GM12878 (cell line): Measurements from ENCODE around the gene TTYH3. TPM values are rescaled to one million over a fixed set of nuclear protein-coding genes. Genes with fewer than 3 reads are reported as not detected.

Source experiments
- ATAC-seq: fragments of 200-7000 bp; cut with Tn5 transposase; 3 replicates; pipeline ENCODE4 v1.9.1; 2020; ENCODE audit warnings: mild to moderate bottlenecking, moderate library complexity
- BruUV-seq: library from RNA; stranded (reverse); fragments of 400-500 nt; replicated peaks from 2 replicates; lab custom pipeline; 2021; lab: Mats Ljungman, UMichigan
- CTCF ChIA-PET: fragments of 300-600 bp; sonication (Branson Sonifier 250); formaldehyde crosslinking; extraction: SDS; loops from one replicate; lab custom pipeline; 2021; ENCODE audit warnings: inconsistent platforms; lab: Yijun Ruan, JAX
- POLR2A ChIA-PET: fragments of 350-600 bp; formaldehyde crosslinking; extraction: SDS; loops from one replicate; lab custom pipeline; 2021; ENCODE audit warnings: inconsistent platforms; lab: Charles Lee
- RAD21 ChIA-PET: fragments of 300-600 bp; sonication (Branson Sonifier 250); formaldehyde crosslinking; loops from one replicate; lab custom pipeline; 2023; ENCODE audit warnings: antibody characterized with exemption; ENCODE audit not compliant: unreplicated experiment; lab: Charles Lee
- SMC1A ChIA-PET: fragments of 300-600 bp; sonication (Branson Sonifier 250); formaldehyde crosslinking; loops from one replicate; lab custom pipeline; 2023; ENCODE audit not compliant: unreplicated experiment, uncharacterized antibody; lab: Charles Lee
- DNase-seq: peaks from one replicate; pipeline ENCODE4 v3.0.0-alpha.2; 2011; ENCODE audit warnings: low read depth, low spot score
- FAIRE-seq: peaks from 3 replicates; lab custom pipeline; 2011; peaks lifted over from hg19 to GRCh38; lab: Jason Lieb, UNC
- H2AFZ ChIP-seq: 2 replicates; pipeline ENCODE4 v1.6.0; 2011; ENCODE audit warnings: low read depth, low read length, control low read depth; ENCODE audit not compliant: control insufficient read depth
- H3K27ac ChIP-seq: 2 replicates; pipeline ENCODE4 v1.5.1; 2011; ENCODE audit warnings: control low read depth; ENCODE audit not compliant: control insufficient read depth, insufficient read depth
- H3K27me3 ChIP-seq, 2 experiments: replicated peaks in 1 of 2; 2 replicates each; pipeline versions ENCODE4 v1.6.0 to v1.6.1; 2011; ENCODE audit warnings: low read length in 1 of 2; ENCODE audit not compliant: control insufficient read depth in 2 of 2, insufficient read depth in 2 of 2
- H3K36me3 ChIP-seq, 2 experiments: 2 replicates each; pipeline ENCODE4 v1.5.1; 2011; ENCODE audit warnings: low read length in 1 of 2; ENCODE audit not compliant: control insufficient read depth in 2 of 2, insufficient read depth in 2 of 2
- H3K4me1 ChIP-seq: 2 replicates; pipeline ENCODE4 v1.6.1; 2011; ENCODE audit warnings: mild to moderate bottlenecking, low read length, moderate library complexity, mixed read lengths; ENCODE audit not compliant: control insufficient read depth, insufficient read depth
- H3K4me2 ChIP-seq: 2 replicates; pipeline ENCODE4 v1.6.0; 2011; ENCODE audit warnings: control low read depth; ENCODE audit not compliant: control insufficient read depth, insufficient read depth
- H3K4me3 ChIP-seq: fragments of 200-600 bp; sonication (generic); 2 replicates; pipeline ENCODE4 v1.5.1; 2016
- H3K79me2 ChIP-seq: 2 replicates; pipeline ENCODE4 v1.6.0; 2011; ENCODE audit warnings: low read length; ENCODE audit not compliant: control insufficient read depth, insufficient read depth
- H3K9ac ChIP-seq: 2 replicates; pipeline ENCODE4 v1.8.0; 2011; ENCODE audit warnings: low read length, control low read depth, mixed read lengths; ENCODE audit not compliant: control insufficient read depth, insufficient read depth
- H3K9me3 ChIP-seq: replicated peaks from 3 replicates; pipeline ENCODE4 v1.5.1; 2011; ENCODE audit warnings: mild to moderate bottlenecking, low read length; ENCODE audit not compliant: control insufficient read depth, insufficient read depth
- H4K20me1 ChIP-seq: 2 replicates; pipeline ENCODE4 v1.6.0; 2011; ENCODE audit not compliant: control insufficient read depth, insufficient read depth
- DPF2 ChIP-seq: fragments of 450-650 bp; IDR thresholded peaks from 2 replicates; pipeline ENCODE4 v1.6.1; 2017; ENCODE audit warnings: mild to moderate bottlenecking
- EED ChIP-seq: sonication (generic); IDR thresholded peaks from 2 replicates; pipeline ENCODE4 v1.6.1; 2016; ENCODE audit warnings: antibody characterized with exemption, low read depth
- ETV6 ChIP-seq, 2 experiments: fragments of 450-650 bp in 1 of 2; IDR thresholded peaks in 1 of 2; conservative IDR thresholded peaks in 1 of 2; 2 replicates each; pipeline ENCODE4 v1.6.1; 2014; ENCODE audit warnings: antibody characterized with exemption in 1 of 2, borderline replicate concordance in 1 of 2, low read depth in 1 of 2, mild to moderate bottlenecking in 1 of 2, moderate library complexity in 1 of 2
- NFXL1 ChIP-seq: fragments of 450-650 bp; IDR thresholded peaks from 2 replicates; pipeline ENCODE4 v1.6.1; 2017; ENCODE audit warnings: antibody characterized with exemption, mild to moderate bottlenecking, borderline replicate concordance
- PAX5 ChIP-seq: IDR thresholded peaks from 2 replicates; pipeline ENCODE4 v1.6.1; 2011; ENCODE audit warnings: low read depth, low read length, borderline replicate concordance
- PBX3 ChIP-seq: IDR thresholded peaks from 2 replicates; pipeline ENCODE4 v1.6.1; 2011; ENCODE audit warnings: mild to moderate bottlenecking, low read depth, low read length, moderate library complexity; ENCODE audit not compliant: insufficient replicate concordance
- PKNOX1 ChIP-seq: fragments of 450-650 bp; IDR thresholded peaks from 2 replicates; pipeline ENCODE4 v1.6.1; 2016; ENCODE audit warnings: mild to moderate bottlenecking
- RCOR1 ChIP-seq: conservative IDR thresholded peaks from 2 replicates; pipeline ENCODE4 v1.6.1; 2012; ENCODE audit warnings: low read depth, low read length, improper control_type of control experiment
- SIN3A ChIP-seq: IDR thresholded peaks from 2 replicates; pipeline ENCODE4 v1.6.1; 2012; ENCODE audit warnings: low read depth, low read length, improper control_type of control experiment
- SP1 ChIP-seq: IDR thresholded peaks from one replicate; pipeline ENCODE4 v1.6.1; 2011; ENCODE audit warnings: low read depth, low read length
- SRF ChIP-seq, 2 experiments: IDR thresholded peaks; 2 replicates each; pipeline ENCODE4 v1.6.1; 2011; ENCODE audit warnings: low read depth in 2 of 2, low read length in 2 of 2, mild to moderate bottlenecking in 1 of 2, moderate library complexity in 1 of 2
- YY1 ChIP-seq: IDR thresholded peaks from 2 replicates; pipeline ENCODE4 v1.6.1; 2011; ENCODE audit warnings: low read depth, mild to moderate bottlenecking, low read length
- ZNF207 ChIP-seq: fragments of 450-650 bp; IDR thresholded peaks from 2 replicates; pipeline ENCODE4 v1.6.1; 2014; ENCODE audit warnings: antibody characterized with exemption, mild to moderate bottlenecking, borderline replicate concordance
- WGBS: methylation state at CpG from one replicate; pipeline ENCODE4 v1.1.6; 2016; ENCODE audit warnings: low lambda C conversion rate; ENCODE audit not compliant: insufficient replicate concordance, insufficient coverage; ENCODE audit errors: missing lambda C conversion rate; 5-methylcytosine and 5-hydroxymethylcytosine counted together
- in situ Hi-C: fragments of 300-500 bp; cut with MboI; formaldehyde crosslinking; loops from 9 replicates; pipeline ENCODE4 v1.14.3; 2018; ENCODE audit warnings: mixed read lengths
- intact Hi-C: fragments of 100-400 bp; cut with micrococcal nuclease; formaldehyde crosslinking; loops from one replicate; pipeline ENCODE4 v1.14.2; 2022; ENCODE audit not compliant: unreplicated experiment
- polyA plus RNA-seq, 11 experiments: library from polyadenylated mRNA; depleted of rRNA in 4 of 11; unstranded in 6 of 11; stranded (reverse) in 5 of 11; fragments of >200 nt; fragmentation: Nextera tagmentation in 4 of 11; fragmentation: Illumina TruSeq in 1 of 11; extraction: Ambion mirVana in 4 of 11; extraction: Trizol in 1 of 11; gene quantifications; 1 replicate in 1 of 11; 2 replicates in 10 of 11; pipeline versions ENCODE4 v1.2.1 to v1.2.3, GENCODE V29; 2011 to 2016; ENCODE audit warnings: inconsistent platforms in 2 of 11, missing spikeins in 2 of 11, low read depth in 1 of 11
- total RNA-seq, 4 experiments: library from RNA; depleted of rRNA in 3 of 4; stranded (reverse); fragments of >200 nt in 3 of 4; fragmentation: Illumina TruSeq in 1 of 4; extraction: Trizol in 1 of 4; gene quantifications; 2 replicates each; pipeline versions ENCODE4 v1.2.1 to v1.2.3, GENCODE V29; 2013 to 2021
- TF ChIP-seq, protein P1 (sequence below): fragments of 450-650 bp; formaldehyde crosslinking; IDR thresholded peaks from 2 replicates; pipeline ENCODE4 v1.4.0; 2022; ENCODE audit warnings: mild to moderate bottlenecking, moderate library complexity
- TF ChIP-seq, protein P2 (sequence below): IDR thresholded peaks from 2 replicates; pipeline ENCODE4 v1.6.1; 2011; ENCODE audit warnings: low read depth, low read length, improper control_type of control experiment, borderline replicate concordance

The TTYH3 gene
- total and polyA plus RNA-seq, 10 of the 15 experiments (the other 5 are each of a cell fraction or from before 2014, with no cell fraction given): 0.79 to 71.4 (median 10.5) TPM

DNA sequence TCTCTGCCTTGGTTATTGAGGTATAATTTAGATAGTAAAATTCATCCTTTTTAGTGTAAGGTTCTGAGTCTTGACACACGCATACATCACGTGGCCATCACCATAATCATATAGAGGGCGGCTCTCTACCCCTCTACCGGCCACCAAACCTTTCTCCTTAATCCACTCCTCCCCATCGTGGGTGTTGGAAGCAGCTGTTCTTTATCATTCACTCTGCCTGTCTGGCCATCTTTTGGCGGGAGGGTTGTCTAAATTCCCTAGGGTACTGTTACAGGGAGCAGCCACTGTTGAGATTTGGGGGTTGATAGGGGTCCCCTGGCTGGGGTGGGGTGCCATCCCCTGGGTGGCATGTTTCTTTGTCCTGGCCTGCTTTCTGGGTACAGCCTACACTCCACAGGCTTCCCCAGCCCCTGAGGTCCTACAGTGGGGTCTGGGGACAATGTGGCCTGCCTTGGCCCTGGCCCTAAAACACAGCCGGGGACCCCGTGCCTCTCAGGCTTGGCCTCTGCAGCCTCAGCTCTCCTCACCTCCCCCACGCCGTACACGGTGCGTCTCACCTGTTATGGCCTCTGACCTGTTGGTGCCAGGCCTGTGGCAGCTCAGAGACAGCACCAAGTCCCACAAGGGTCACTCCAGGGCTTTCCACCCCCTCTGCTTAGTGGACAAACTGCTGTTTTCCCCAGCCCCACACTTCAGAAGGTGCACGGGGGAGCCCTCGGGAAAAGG, 73.7 kb downstream of the TTYH3 start:
- H3K4me2 ChIP-seq: no peak overlapping the region
- POLR2A ChIA-PET: interaction anchor here (0.8 to 1.2 kb wide), 2 partner anchors 10 to 31 kb away, joined by 3 read pairs; no protein-coding TSS in a partner anchor
- H3K36me3 ChIP-seq: no peaks in the 10 kb centered on the region; a peak in 1 of 4 replicates
- no peaks in the 10 kb centered on the region for H3K79me2 ChIP-seq
- CTCF ChIA-PET: interaction anchor here (0.7 to 8.3 kb wide), 2 partner anchors 35 to 96 kb away, joined by 3 to 154 read pairs; no protein-coding TSS in a partner anchor
- no peak overlapping the region for H3K9ac ChIP-seq
- in situ Hi-C loops (no loop called here), intact Hi-C loops (no loop called here)
- FAIRE-seq (no peak), ATAC-seq (no peak), DNase-seq (no peak)
- WGBS: 75% methylated on average over 14 of the region's 14 CpGs
- H3K4me3 ChIP-seq: no peak overlapping the region
- no peak overlapping the region for H3K27ac ChIP-seq
- H3K27me3 ChIP-seq: no peaks in the 10 kb centered on the region
- SMC1A ChIA-PET: interaction anchor here (1.1 to 11.6 kb wide), 3 partner anchors 10 to 34 kb away, joined by 3 to 113 read pairs (median 6); no protein-coding TSS in a partner anchor
- H2AFZ ChIP-seq: no peak overlapping the region
- peaks cover 17% of the 10 kb centered on the region for H3K4me1 ChIP-seq
- no peaks in the 10 kb centered on the region for H3K9me3 ChIP-seq
- RAD21 ChIA-PET: interaction anchor here (1.7 kb wide), 1 partner anchor 34 kb away, joined by 8 read pairs; no protein-coding TSS in a partner anchor
- H4K20me1 ChIP-seq: no peaks in the 10 kb centered on the region
- no TSS peak for BruUV-seq
- TF ChIP-seq DPF2 (no peak), PBX3 (no peak), SIN3A (no peak), PKNOX1 (no peak), SRF (IDR thresholded peaks at IDR 0.05; ENCODE audit: low read depth in 2 of 2, low read length in 2 of 2) (no peak), ETV6 (conservative IDR thresholded peaks at IDR 0.05 in 1 of 2, IDR thresholded peaks at IDR 0.05 in 1 of 2; ENCODE audit: borderline replicate concordance in 1 of 2, low read depth in 1 of 2) (no peak), RCOR1 (no peak), SP1 (no peak), PAX5 (no peak), YY1 (no peak), EED (no peak), NFXL1 (no peak), ZNF207 (no peak)
- TF ChIP-seq, protein P1, sequence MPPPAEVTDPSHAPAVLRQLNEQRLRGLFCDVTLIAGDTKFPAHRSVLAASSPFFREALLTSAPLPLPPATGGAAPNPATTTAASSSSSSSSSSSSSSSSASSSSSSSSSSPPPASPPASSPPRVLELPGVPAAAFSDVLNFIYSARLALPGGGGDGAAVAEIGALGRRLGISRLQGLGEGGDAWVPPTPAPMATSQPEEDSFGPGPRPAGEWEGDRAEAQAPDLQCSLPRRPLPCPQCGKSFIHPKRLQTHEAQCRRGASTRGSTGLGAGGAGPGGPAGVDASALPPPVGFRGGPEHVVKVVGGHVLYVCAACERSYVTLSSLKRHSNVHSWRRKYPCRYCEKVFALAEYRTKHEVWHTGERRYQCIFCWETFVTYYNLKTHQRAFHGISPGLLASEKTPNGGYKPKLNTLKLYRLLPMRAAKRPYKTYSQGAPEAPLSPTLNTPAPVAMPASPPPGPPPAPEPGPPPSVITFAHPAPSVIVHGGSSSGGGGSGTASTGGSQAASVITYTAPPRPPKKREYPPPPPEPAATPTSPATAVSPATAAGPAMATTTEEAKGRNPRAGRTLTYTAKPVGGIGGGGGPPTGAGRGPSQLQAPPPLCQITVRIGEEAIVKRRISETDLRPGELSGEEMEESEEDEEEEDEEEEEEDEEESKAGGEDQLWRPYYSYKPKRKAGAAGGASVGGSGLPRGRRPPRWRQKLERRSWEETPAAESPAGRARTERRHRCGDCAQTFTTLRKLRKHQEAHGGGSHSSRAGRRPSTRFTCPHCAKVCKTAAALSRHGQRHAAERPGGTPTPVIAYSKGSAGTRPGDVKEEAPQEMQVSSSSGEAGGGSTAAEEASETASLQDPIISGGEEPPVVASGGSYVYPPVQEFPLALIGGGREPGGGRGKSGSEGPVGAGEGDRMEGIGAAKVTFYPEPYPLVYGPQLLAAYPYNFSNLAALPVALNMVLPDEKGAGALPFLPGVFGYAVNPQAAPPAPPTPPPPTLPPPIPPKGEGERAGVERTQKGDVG (CRISPR knock-in tag): no peak
- TF ChIP-seq, protein P2, sequence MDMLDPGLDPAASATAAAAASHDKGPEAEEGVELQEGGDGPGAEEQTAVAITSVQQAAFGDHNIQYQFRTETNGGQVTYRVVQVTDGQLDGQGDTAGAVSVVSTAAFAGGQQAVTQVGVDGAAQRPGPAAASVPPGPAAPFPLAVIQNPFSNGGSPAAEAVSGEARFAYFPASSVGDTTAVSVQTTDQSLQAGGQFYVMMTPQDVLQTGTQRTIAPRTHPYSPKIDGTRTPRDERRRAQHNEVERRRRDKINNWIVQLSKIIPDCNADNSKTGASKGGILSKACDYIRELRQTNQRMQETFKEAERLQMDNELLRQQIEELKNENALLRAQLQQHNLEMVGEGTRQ: no peak
